IPS-NIHi7 (cell line): ENCODE measurements around the gene TCF21.

Experiments
- DNase-seq: peaks from one replicate; pipeline ENCODE4 v3.0.0; 2012; ENCODE audit warnings: mixed read lengths; ENCODE audit errors: extremely low spot score

TCF21 gene

DNA sequence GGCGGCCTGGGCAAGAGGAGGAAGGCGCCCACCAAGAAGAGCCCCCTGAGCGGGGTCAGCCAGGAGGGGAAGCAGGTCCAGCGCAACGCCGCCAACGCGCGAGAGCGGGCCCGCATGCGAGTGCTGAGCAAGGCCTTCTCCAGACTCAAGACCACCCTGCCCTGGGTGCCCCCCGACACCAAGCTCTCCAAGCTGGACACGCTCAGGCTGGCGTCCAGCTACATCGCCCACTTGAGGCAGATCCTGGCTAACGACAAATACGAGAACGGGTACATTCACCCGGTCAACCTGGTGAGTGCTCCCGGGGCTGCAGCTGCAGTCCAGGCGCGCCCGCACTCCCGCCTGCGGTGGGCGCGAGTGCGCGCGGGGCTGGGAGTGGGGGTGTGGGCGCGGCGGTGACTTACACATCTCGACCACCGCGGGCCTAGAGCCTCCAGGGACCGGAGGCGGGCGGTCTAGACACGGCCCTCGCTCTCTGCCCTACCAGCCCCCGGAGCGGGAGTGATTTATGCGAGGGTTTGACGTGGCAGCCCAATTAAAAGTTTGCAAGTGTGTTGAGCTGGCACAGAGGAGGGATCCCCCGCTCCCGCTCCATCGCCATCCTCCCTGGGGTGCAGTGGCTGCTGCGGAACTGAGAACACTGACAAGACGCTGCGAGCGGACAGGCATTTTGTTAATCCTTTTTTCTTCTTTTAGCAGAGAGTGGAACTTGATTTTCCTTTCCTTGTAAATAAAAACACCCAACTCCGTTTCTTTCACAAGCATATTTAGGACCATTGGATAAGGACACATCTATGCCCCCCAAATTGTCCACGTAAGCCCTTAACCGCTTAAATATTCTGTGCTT is 867 bp downstream of the TCF21 start:
- DNase-seq = peak; percentile 49

DNA sequence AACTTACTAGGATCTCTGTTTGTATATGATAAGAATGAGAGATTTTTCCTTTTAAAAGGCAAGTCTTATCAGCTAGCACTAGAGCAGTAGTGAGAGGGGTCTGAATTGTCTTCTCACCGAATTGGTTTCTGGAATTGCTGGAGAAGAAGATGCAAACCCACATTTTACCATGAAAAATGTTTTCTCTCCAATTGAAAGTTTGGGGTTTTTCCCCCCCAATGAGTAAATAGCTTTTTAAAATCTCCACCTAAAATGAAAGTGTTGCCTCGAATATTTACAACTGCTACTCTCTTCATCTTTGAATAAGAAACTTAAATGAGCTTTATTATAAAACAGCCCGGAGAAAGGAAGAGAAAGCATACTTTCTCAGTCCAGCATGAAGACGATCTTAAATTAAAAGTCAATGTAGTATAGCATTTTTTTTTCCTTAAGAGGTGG is 1.8 kb downstream of the TCF21 start:
- DNase-seq = no peak

DNA sequence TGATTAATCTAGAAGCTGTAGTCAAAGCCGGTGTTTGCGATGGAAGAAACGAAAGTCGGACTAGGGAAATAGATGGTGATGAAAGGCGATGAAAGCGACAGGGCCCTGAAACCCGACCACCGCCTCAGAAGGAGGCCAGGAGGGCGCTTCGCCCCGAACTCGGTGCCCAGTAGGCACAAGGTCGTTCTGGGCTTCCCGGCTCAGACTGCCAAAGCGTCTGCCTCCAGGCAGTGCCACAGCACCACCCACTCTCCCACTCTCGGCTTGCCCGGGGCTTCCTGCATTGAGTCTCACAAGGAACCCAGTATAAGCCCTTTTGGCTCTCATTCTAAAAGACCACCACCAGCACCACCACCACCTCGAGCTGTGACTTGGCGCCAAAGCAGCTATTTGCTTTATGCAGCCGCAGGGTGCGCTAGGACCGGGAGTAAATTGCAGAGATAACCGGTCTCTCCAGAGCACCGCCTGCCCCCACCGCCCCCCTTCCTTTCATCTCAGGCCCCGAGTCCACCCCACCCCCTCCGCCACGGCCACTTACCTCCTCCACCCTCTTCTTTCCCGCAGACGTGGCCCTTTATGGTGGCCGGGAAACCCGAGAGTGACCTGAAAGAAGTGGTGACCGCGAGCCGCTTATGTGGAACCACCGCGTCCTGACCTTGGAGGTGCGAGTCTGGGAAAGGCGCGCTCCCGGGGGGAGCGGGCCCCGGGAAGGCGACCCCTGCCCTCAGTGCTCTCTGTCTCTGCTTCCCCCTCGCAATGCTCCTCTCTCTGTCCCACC is 2.4 kb downstream of the TCF21 start:
- DNase-seq = peak; percentile 57

DNA sequence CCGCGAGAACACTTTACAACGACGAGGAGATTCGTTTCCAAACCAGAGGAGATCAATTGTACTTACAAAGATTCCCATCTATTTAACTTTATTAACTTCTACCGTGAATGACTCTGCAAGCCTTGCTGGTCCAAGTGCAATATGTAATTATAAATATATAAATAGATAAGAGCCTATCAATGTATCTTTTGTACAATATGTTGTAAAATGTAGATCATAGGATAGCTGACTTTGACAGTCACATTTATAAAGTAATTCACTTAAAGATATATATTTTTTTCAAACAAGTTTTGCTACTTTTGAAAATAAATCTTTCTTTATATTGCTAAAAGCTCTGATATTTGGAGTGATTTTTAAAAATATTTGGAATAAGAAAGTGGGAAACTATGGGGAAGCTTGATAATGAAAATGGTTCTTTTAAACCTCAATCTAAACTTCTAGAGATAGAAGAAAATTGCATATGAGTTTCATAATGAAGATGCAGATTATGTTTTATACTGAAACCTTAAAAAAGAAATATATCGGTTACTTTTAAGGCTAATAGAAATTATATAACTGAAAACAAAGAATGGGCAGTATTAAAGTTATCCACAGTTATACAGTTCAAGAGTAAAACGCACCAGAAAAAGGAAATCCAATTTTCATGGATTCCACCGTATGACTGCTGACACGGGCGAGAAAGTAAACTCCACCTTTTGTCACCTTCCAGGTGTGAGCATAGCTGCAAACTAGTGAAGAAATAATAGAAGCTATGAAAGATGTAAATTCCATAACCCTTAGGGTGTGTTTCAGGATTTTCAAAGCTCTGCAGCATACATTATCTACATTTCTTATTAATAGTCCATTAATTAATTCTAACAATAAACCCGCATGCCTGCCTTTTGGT is 3.3 kb downstream of the TCF21 start:
- no peak for DNase-seq

DNA sequence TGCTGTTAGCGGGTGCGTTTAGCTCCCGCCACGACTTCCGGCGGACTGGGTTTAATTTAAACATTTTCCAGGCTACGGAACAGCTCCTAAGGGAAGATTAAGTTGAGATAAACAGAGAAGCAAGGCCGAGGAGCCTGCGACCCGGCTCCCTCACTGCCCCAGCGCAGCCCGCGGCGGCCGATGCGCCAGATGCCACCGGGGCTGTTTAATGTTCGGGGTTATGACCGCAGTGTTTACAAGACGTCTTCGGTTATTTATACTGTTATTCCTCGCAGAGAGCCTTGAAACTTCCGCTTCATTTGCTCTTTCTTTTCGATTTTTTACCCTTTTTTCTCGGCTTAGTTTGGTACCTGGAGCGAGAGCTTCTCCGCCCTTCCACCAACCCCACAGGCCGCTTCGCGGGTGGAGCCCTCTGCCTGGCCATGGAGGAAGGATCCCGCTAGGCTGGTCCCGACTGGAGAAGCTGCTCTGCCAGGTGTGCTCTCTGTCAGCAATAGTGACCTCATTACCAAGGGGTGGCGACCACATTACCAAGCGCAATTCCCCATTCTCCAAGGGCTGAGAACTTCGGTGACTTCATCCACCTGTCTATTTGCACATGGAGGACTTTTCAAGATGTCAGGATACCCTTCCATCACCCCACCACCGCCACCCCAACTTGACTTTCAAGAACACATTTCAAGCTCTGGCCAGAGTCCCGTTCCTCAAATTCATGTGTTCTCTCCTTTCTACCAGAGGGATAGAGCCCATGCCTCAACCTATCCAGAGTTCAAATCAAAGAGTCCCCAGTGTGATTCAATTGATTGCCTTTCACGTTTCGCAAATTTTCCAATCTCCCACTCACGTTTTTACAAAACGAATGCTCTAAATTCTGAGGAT is 4.1 kb downstream of the TCF21 start:
- peak; percentile 38 for DNase-seq

DNA sequence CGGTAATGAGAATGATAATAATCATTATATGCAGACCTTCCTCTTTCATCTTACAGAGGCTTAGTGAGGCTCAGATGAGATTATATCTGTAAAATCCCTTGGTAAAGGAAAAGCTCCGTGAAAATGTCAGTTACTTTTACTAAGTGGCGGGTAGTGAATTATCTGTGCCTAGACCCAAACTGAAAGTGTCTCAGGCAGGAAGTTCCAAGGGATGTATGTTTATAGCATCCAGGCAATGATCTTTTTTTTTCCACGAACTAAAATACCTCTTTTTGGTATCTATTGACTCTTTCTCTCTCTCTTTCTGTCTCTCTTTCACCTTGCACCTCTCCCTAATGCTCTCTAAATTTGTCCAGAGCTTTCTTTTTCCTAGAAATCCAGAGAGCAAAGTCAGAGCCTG is 5.0 kb downstream of the TCF21 start:
- no peak for DNase-seq

DNA sequence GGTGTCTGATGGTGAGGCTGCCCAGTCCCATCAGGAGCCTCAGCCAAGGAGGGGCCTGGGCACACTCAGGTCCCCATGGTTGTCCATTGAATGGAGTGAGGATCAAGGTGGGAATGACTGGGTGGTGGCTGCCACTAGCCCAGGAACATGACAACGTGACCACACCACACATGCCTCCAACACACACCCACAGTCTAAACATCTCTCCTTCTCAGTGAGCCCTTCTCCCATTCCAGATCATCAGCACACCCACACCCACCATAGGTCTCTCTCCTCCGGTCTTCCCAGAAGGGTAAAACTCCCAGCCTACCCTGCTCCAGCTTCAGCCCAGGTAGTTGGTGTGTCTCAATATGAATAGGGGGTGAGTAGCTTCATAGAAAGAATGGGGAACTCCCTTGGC is 5.5 kb downstream of the TCF21 start:
- no peak for DNase-seq

DNA sequence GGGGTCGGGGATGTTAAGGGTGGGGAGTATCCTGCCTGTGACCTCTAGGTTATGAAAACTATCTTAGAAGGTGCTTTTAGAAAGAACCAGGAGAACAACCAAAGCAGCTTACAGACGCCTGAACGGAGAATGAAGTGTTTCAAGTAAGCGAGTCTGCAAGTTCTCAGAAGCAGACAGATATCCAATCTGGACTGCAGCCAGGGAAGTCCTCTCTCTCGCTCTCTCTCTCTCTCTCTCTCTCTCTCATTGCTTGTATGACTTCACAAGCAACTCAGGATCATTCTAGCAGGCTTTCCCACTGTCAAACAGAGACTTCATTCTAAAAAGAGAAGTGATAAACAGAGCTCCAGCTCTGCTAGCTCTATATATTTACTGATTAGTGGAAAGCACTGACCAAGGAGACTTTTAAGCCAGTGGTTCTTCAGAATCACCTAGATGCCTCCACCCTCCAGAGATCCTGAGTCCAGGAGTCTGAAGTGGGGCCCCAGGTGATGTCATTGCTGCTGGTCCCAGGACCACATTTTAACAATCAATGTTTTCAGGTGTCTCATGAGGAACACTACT is 6.0 kb downstream of the TCF21 start:
- no peak for DNase-seq

DNA sequence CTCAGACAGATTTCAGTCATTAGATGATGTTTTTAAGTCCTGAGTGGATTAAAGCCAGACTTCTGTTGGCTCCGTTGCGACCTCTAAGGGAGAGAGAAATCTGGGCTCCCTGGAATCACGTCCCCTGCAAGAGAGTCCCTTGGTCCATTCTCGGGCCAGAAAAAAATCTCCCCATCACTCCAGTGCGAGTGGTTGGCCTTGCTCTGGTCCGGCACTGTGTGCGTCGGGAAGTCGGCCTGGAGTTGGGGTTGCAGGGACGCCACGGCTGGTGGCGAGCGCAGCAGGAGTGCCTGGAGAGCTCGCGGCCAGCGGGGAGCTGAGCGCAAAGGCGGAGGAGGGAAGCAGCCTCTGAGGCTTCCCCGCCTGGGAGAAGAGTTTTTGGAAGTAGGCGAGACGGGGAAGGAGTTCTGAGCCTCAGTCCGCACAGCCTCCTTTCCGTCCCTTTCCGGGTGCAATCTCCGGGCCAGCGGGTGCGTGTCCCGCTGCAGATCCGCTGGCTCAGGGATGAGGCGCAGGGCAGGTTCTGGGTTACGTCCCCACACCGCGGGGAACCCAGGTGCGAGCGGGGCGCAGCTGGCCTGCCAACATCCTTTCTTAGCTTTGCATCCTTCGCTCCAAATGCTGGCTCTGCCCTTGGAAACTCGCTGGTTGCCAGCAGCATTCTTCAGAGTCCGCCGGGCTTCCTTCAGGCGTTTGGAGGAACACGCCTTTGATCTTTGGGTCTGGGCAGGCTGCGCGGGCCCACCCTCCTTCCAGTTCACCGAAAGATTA is 6.8 kb downstream of the TCF21 start:
- DNase-seq = peak; percentile 26

DNA sequence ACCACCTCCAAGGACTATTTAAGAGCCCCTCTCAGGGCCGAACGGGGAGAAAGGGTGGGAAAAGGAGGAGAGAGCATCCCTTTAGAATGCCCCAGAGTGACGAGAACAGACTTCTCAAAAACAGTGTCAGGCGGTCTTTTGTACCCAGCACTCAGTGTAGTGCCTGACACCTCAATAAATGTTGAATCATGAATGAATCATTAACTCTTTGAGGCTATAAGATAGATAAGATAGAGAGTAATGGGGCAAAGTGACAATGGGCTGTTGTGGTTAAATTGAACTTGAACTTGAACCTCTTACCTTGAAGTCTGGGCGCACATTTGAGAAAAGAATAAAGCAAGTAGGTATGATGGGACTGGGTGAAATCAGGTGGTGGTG is 7.4 kb downstream of the TCF21 start:
- DNase-seq = no peak

DNA sequence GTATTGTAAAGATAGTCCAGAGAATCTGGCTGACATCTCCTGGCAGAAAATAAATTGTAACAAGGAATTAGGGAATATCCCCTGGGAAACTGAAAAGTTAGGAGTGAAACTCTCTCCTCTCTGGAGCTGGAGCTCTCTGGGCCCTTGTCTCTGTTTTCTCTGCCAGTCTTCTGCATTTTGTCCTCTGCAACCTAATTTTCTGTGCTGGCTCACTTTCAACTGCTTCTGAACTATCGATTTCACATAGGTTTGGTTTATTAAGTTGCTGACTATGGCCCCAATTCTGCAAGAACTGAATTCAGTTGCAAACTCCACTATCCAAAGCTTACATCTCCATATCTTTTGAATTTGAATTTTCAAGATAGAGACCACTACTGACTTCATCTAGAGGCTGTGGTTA is 9.3 kb downstream of the TCF21 start:
- DNase-seq = no peak

DNA sequence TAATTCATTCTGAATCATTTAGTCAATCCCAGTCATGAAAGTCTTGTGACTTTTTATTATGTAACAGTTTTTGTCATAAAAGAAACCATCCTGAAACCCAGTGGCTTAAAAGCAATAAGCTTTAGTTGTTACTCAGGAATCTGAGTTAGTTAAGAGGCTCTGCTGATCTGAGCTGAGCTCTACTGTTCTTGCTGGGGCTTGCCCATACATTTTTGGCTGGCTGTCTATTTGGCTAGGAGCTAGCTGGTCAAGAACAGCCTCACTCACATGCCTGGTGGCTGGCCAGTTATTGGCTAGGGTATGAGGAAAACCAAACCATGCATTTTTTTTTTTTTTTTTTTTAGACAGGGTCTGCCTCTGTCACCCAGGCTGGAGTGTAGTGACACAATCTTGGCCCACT is 10.6 kb downstream of the TCF21 start:
- no peak for DNase-seq

DNA sequence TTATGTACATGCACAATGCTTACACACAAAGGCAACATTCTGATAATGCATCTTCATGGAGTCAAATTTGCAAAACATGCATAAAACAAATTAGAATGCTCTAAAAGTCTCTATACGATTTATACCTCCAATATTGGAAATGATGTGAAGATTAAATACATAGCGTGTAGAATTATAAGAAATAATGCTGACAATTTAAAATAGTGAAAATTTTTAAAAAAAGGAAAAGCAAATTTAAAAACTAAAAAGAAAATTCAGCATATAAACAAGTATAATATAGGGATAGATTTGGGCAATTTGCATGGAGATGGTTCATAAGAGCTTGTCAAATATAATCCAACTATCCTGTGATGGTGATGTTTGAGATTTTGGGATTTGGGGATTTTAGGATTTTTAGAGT is 14.9 kb downstream of the TCF21 start:
- no peak for DNase-seq

DNA sequence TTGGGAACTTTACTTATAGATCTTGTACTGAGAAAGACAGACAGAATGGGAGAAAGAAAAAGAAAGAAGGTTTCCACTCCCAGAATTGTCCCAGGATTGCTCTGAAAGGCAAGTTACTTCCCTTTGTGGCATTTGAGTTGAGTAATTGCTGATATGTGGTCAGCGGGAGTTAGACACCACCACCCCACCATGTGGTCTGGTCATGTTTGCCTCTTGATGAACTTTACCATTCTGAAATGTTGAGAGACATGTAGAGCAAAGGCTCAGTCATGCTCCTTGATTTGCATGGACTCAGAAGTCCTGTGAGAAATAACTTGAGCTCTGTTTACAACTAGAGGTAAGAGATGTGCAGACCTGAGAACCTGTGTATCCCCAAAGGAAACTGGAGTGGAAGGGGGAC is 17.1 kb downstream of the TCF21 start:
- no peak for DNase-seq

DNA sequence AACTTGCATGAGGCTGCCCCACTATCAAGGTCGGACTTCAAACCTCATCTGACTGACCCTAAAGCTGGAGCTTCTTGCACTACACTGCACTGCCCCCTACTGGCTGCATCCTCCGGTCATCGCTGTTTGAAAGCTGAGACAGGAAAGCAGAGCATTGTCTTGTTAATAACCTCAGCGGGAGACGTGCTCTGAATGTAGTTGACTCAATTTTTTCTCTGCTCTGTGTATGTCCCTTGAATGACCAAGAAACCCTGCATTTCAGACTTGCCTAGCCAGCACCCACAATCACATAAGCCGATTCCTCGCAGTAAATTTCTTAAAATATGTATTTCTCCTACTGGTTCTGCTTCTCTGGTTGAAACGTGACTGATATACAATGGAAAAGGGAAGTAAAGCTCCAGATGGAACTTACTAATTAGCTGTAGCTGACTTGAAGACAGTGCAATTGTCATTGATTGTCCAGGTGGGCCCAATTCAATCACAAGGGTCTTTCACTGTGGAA is 27.8 kb downstream of the TCF21 start:
- DNase-seq = peak; percentile 82

DNA sequence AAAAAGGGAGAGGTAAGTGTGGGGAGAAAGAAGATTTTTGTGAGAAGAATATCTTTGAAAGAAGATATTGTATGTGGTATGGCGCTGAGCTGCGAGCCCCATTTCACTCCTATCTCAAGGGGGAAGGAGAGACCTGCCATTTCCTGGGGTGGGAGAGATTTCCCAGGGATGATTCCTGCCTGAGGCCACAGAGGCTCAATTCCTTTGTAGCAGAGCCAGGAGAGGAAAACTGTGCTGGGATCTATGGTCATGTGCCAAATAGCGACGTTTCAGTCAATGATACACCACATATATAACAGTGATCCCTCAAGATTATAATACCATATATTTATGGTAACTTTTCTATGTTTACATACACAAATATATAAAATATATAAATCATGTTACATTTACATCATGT is 28.9 kb downstream of the TCF21 start:
- no peak for DNase-seq

DNA sequence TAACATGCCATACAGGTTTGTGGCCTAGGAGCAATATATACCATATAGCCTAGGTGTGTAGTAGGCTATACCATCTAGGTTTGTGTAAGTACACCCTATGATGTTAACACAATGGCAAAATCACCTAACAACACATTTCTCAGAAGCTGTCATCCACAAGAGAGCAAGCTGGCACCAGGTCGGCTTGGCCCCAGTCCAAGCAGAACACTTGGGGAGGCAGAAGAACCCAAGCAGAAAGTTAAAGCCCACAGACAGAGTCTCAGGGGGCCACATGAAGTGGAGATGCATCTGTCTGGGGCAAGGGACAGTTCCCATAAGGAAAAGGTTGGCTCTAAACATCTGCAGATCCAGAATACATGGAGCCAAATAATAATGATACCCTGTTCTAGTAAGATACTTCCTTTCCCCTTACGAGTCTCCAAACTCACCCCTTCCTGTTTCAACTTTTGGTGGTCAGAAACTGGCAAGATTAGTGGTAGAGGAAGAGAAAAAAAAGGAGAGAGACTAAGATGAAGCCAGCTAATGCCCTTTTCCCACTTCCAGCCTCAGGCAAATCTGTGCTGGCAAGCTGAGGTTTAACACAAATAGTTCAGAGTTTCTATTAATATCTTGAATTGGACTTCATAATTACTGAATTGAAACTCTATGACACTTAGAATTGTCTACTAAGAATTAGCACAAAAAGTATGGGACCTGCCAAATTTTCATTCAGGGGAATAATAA is 29.5 kb downstream of the TCF21 start:
- DNase-seq = no peak

DNA sequence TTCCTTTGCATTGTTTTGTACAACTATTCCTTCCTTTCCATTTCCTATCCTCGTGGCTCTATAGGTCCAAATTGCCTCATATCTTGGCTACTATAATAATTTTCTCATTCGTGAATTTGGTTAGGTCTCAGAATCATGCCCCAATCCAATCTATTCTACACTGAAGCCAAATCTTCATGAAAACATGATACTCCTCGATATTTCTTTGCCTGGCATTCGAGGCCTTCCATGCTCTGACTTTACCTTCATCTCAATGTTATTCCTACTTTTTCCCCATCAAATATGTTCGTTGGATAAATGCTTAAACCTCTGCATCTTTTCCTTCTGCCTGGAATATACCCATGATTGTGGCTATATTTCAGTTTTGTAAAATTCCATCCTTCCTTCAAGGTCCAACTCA is 30.4 kb downstream of the TCF21 start:
- no peak for DNase-seq

DNA sequence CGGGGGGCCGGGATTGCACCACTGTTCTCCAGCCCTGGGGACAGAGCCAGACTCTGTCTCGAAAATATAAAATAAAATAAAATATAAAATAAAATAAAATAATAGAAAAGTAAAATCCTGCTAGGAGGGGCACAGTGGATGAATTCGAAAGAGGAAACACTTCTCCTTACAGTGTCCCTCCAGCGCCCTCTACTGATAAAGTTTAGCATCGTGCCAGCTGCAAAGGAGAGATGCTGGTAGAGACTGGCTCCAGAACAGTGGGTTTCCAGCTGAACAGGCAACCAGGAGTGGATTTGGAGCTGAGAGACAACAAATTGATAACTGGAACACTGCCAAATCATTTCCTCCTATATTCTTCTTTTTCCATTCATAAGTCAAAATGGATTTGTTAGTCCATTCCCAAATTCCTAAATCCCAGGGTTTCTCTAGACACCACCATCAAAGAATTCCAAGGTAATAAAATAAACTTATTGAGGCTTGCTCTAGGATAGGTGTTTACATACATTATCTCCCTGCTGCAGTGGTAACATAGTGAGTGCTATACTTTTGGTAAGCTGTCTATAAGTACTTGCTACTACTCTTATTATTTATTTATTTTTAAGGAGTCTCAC is 32.4 kb downstream of the TCF21 start:
- DNase-seq = peak; percentile 77
